Mesodermal cell (in vitro differentiated cells): ENCODE data around the gene VAT1. TPM values are rescaled to one million over a fixed set of nuclear protein-coding genes. Genes with fewer than 3 reads are reported as not detected.
A peak's percentile ranks its signal among the peaks of the same experiment; 100 is the strongest.
"Not testable (repeated sequence)": the region's sequence is repeated elsewhere in the genome, so short reads cannot be mapped to it uniquely, and the experiment has no call there.

ENCODE experiments used
- H3K27ac ChIP-seq: 2 replicates; pipeline ENCODE4 v1.7.0; 2013; ENCODE audit warnings: mild to moderate bottlenecking, low read depth, low read length, moderate library complexity; ENCODE audit not compliant: severe bottlenecking
- H3K36me3 ChIP-seq: 2 replicates; pipeline ENCODE4 v1.7.1; 2013; ENCODE audit warnings: mild to moderate bottlenecking, low read length, moderate library complexity; ENCODE audit not compliant: control insufficient read depth, insufficient read depth
- H3K4me1 ChIP-seq: one replicate; pipeline ENCODE4 v1.7.1; 2013; ENCODE audit warnings: mild to moderate bottlenecking, low read length; ENCODE audit not compliant: insufficient read depth, control insufficient read depth, poor library complexity, severe bottlenecking
- H3K4me3 ChIP-seq: 2 replicates; pipeline ENCODE4 v1.7.0; 2013; ENCODE audit warnings: low read length, control low read depth, mild to moderate bottlenecking; ENCODE audit not compliant: insufficient read depth, poor library complexity, severe bottlenecking; ENCODE audit errors: extremely low read depth
- H3K9me3 ChIP-seq: 2 replicates; pipeline ENCODE4 v1.7.1; 2013; ENCODE audit warnings: mild to moderate bottlenecking, low read length, moderate library complexity; ENCODE audit not compliant: control insufficient read depth
- WGBS, 2 experiments: methylation state at CpG; one replicate each; pipeline ENCODE4 v1.1.5; 2013; ENCODE audit warnings: missing lambda C conversion rate in 2 of 2; ENCODE audit not compliant: insufficient coverage in 2 of 2; 5-methylcytosine and 5-hydroxymethylcytosine counted together
- polyA plus RNA-seq, 2 experiments: library from polyadenylated mRNA; stranded (reverse); fragments of 50-300 nt; gene quantifications; one replicate each; pipeline ENCODE4 v1.2.3, GENCODE V29; 2013

Gene VAT1
- polyA plus RNA-seq (2013, experiment 1 of 2): 282 TPM
- 239 TPM for polyA plus RNA-seq (2013, experiment 2 of 2)

DNA sequence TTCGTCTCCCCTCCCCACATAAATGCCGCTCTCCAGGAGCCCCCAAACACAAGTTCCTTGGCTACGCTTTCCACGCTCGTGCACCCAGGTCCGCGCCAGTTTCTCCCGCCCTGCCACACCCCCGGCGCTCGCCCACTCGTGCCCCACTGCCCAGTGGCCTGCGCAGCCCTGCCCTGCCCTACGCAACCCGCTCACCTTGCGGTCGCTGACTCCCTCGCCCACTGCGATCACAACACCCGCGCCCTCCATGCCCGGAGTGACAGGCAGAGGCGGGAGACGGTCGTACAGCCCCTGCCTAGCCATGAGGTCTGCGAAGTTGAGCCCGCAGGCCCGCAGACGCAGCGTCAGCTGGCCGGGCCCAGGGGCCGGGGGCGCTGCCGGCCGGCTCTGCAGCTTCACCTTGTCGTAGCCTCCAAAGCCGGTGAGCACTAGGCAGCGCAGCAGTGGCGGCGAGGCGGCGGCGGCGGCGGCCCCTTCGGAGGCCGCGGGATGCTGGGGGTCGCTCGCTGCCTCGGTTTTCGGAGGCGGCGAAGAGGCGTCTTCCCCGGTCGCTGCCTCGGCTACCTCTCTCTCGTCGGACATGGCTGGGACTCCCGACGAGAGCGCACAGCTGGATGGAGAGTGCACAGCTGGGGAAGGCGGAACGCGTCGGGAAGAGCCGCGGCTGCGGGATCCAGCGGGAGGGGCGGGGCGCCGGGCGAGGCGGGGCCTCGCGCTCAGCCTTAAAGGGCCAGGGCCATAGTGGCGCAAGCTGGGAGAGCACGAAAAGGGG is at the start of gene VAT1:
TSS of gene VAT1 (minus strand) at position 645 of the 772 bp plus-strand sequence. CDS start at position 582, 63 bp downstream.
- peak within 1 kb of the TSS; percentile 98 for H3K4me3 ChIP-seq
- 0% methylated on average over 67 to 74 of the region's 80 CpGs for WGBS, 2 experiments

DNA sequence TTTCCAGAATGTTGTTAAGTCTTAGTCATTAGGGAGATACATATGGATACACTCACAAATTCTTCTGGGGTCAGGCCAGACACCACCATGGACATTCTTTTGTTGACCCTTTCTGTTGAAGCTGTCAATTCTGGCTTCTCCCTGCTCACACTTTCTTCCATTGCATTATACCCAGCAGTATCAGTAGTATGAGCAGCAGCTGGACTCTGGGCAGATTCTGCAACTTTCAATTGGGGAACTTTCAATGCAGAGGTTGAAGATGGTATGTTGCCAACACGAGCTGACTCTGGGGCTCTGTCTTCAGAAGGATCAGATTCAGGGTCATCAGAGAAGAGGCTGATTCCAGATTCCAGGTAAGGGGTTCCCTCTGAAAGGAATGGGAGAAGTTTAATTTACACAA is 48.7 kb upstream of the VAT1 start:
- H3K4me3 ChIP-seq: no peak overlapping the region
- H3K27ac ChIP-seq: no peak overlapping the region
- 78 to 100% methylated on average over 1 of the region's 1 CpG for WGBS, 2 experiments
- peaks cover 45% of the 10 kb centered on the region for H3K36me3 ChIP-seq
- H3K9me3 ChIP-seq: no peaks in the 10 kb centered on the region
- no peaks in the 10 kb centered on the region for H3K4me1 ChIP-seq

More for the DNA sequence above, at the start of gene VAT1:
- Histone ChIP-seq H3K9me3 (no peaks in the 10 kb centered on the region), H3K27ac (peak within 1 kb of the TSS; percentile 91), H3K36me3 (peaks cover 32% of the 10 kb centered on the region), H3K4me1 (peaks cover 28% of the 10 kb centered on the region)

DNA sequence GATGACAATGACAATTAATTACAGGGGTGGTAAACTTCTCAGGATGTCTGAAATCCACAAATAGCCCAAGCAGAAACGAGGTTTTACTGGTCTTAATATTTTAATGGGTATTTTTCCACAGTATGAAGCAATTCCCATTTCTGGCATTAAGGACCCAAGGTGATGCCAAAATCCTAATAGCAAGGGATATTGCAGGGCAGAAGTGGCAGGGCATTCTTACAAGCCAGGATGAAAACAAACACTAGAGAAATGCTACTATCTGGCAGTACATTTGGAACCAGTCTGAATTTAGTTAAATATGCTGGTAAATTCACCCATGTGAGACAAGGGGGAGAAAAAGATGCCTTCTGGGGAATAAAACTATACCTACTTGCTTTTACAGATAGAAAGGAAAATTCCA is 48.1 kb upstream of the VAT1 start:
- Histone ChIP-seq H3K4me1 (no peaks in the 10 kb centered on the region), H3K4me3 (no peak overlapping the region), H3K27ac (no peak overlapping the region), H3K9me3 (no peaks in the 10 kb centered on the region), H3K36me3 (peaks cover 48% of the 10 kb centered on the region)
- no CpG with 5 or more reads among the region's 1 CpG for WGBS, 2 experiments

DNA sequence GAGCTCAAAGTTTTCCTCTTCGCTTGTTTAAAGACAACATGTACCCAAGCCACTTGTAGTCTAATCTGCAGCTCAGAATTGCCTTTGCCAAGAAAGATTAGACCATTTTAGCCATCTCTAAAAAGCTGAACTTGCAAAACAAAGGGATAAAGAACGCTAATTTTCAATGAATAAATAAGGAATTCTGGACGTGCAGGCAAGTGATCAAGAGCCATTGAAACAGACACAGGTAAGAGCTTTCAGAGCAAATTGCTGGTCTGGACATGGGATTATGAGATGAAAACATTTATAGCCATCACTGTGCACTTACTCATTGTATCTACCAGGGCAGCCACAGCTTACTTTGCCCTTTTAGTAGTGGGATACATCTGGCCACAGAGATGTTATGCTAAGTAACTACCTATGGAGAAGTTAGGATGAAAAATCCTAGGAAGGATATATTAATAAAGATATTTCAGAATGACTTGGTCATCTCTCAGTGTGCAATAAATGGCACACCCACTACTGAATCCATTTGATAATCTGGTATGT is 47.2 kb upstream of the VAT1 start:
- H3K27ac ChIP-seq: no peak overlapping the region
- H3K36me3 ChIP-seq: peaks cover 48% of the 10 kb centered on the region
- WGBS, 2 experiments: 93 to 100% methylated on average over 3 of the region's 3 CpGs
- no peak overlapping the region for H3K4me3 ChIP-seq
- H3K9me3 ChIP-seq: no peaks in the 10 kb centered on the region
- H3K4me1 ChIP-seq: no peaks in the 10 kb centered on the region

DNA sequence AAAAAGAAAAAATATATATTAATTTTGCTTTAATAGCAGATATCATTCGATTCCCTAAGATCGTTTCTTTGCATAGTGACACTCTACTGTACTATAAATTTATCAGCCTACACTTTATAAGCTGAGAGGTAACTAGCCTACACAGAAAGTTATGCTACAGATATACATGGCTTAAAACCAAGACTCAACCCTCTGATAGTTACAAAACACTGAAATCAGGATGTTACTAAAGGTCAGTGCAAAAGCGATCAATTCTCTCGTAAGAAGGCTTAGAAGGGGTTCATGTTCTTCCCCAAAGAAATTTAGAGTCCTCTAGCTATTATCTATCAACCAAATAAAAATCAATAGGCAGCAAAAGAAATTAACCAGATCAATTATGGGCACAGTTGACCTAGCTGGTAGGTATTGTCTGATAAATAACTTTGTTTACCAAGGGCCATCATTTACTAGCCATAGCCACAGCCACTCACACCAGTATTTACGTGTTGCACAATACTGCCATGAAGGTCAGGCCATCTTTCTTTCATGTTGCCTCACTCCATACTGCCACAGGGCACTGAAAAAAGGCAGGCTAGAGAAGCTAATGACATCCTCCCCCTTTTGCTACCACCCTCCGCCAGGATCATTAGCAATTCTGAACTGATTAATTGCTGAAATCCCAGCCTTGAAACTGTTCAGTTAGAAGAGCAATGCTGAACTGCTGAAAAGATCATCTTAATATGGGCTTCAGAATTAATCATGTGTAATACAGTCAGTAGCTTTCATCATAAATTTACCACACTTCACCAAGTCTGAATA is 46.6 kb upstream of the VAT1 start:
- Histone ChIP-seq H3K27ac (no peak overlapping the region), H3K4me1 (no peaks in the 10 kb centered on the region), H3K36me3 (peaks cover 48% of the 10 kb centered on the region), H3K4me3 (no peak overlapping the region), H3K9me3 (no peaks in the 10 kb centered on the region)
- WGBS, 2 experiments: 83 to 86% methylated on average over 2 to 3 of the region's 6 CpGs

DNA sequence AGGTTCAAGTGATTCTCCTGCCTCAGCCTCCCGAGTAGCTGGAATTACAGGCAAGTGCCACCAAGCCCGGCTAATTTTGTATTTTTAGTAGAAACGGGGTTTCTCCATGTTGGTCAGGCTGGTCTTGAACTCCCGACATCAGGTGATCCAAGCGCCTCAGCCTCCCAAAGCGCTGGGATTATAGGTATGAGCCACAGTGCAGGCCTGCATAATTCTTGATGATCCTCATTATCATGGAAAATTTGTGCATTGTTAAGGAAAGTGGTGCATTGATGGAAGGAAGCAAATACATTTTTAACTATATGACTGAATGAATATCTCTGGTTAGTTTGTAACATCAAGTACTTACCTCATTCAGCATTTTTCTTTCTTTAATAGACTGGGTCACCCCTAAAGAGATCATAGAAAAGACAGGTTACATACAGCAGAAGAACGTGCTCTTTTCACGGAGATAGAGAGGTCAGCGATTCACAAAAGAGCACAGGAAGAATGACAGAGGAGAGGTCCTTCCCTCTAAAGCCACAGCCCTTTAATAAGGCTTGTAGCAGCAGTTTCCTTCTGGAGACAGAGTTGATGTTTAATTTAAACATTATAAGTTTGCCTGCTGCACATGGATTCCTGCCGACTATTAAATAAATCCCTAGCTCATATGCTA is 40.9 kb upstream of the VAT1 start:
- 95 to 96% methylated on average over 7 to 9 of the region's 10 CpGs for WGBS, 2 experiments
- Histone ChIP-seq H3K27ac (no peak overlapping the region), H3K9me3 (no peaks in the 10 kb centered on the region), H3K36me3 (peaks cover 40% of the 10 kb centered on the region), H3K4me1 (no peaks in the 10 kb centered on the region), H3K4me3 (no peak overlapping the region)

DNA sequence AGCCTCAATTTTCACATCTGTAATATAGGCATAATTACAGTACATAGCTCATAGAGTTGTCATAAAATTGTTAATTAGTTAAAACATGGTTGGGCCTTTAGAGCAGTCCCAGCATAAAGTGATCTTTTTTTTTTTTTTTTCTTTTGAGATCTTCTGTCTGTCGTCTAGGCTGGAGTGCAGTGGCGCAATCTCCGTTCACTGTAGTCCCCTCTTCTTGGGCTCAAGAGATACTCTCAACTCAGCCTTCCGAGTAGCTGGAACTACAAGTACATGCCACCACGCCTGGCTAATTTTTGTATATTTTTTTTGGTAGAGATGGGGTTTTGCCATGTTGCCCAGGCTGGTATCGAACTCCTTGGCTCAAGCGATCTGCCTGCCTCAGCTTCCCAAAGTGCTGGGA is 33.9 kb upstream of the VAT1 start:
- WGBS, 2 experiments: 92 to 96% methylated on average over 2 to 6 of the region's 7 CpGs
- H3K4me3 ChIP-seq: no peak overlapping the region
- H3K27ac ChIP-seq: no peak overlapping the region
- peaks cover 58% of the 10 kb centered on the region for H3K36me3 ChIP-seq
- no peaks in the 10 kb centered on the region for H3K4me1 ChIP-seq
- H3K9me3 ChIP-seq: no peaks in the 10 kb centered on the region

DNA sequence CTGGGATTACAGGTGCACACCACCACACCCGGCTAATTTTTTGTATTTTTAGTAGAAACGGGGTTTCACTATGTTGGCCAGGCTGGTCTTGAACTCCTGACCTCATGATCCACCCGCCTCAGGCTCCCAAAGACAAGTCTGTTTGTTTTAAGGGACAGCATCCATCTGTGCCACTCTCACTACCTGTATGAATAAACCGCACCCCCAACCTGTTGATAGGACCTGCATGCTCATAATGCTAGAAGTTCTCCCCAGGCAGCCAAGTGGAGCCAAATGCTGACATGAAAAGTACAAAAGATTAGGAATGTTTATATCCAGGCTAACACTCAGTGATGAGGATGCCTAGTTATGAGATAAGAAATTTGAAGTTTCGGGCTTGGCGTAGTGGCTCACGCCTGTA is 30.8 kb upstream of the VAT1 start:
- 94 to 100% methylated on average over 4 to 5 of the region's 7 CpGs for WGBS, 2 experiments
- not testable (repeated sequence) for H3K4me1 ChIP-seq, H3K27ac ChIP-seq, H3K4me3 ChIP-seq, H3K9me3 ChIP-seq
- peaks cover 62% of the 10 kb centered on the region for H3K36me3 ChIP-seq

DNA sequence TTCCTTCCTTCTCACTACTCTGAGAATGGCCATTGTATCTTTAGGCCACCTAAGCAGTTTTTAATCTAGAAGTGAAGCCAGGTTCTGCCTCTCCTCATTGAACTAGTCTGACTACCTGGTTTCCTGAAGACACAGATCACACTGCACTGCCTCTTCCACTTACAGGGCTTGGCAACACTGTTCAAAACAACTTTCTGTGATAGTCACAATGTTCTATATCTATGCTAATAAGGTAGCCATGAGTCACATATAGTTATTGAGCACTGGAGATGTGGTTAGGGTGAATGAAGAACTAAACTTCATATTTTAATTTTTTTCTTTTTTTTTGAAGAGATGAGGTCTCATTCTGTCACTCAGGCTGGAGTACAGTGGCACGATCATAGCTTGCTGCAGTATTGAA is 29.8 kb upstream of the VAT1 start:
- H3K4me1 ChIP-seq: no peaks in the 10 kb centered on the region
- peaks cover 66% of the 10 kb centered on the region for H3K36me3 ChIP-seq
- WGBS, 2 experiments: 75 to 100% methylated on average over 1 of the region's 1 CpG
- H3K9me3 ChIP-seq: no peaks in the 10 kb centered on the region
- H3K4me3 ChIP-seq: no peak overlapping the region
- no peak overlapping the region for H3K27ac ChIP-seq

DNA sequence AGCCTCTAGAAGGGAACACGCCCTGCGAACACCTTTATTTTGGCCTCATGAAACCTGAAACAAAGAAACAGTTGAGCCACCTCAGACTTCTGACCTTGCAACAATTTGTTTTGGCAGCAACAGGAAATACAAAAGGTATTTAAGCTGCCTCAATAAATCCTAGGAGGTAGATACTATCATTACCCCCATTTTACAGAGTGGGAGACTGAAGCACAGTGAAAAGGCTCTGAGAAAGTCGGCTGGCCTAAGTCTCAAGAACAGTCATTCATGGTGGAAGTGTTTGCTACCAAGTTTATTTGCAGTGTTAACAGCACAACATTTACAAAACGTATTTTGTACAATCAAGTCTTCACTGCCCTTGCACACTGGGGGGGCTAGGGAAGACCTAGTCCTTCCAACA is 21.8 kb upstream of the VAT1 start:
- Histone ChIP-seq H3K36me3 (peaks cover 23% of the 10 kb centered on the region), H3K4me3 (no peak overlapping the region), H3K9me3 (no peaks in the 10 kb centered on the region), H3K4me1 (no peaks in the 10 kb centered on the region), H3K27ac (no peak overlapping the region)
- 95 to 96% methylated on average over 2 of the region's 4 CpGs for WGBS, 2 experiments
